Panc1 (cell line): Measurements from ENCODE around the gene C11orf24.

Experiments
- CTCF ChIP-seq: fragments of 450-650 bp; IDR thresholded peaks from 2 replicates; pipeline ENCODE4 v1.5.1; 2017; ENCODE audit warnings: mild to moderate bottlenecking
- POLR2AphosphoS5 ChIP-seq: IDR thresholded peaks from 2 replicates; pipeline ENCODE4 v1.6.1; 2012; ENCODE audit warnings: mild to moderate bottlenecking, low read depth, low read length, moderate library complexity

- TF ChIP-seq CTCF (no peak), POLR2AphosphoS5 (no peak)
Measured at GRCh38 chr11:68266121-68266891, 5.5 kb downstream of the C11orf24 start.
